Loucy (cell line): ENCODE measurements around the gene ANO8.

ENCODE experiments used
- CTCF ChIP-seq: fragments of 200-600 bp; sonication (generic); conservative IDR thresholded peaks from 2 replicates; pipeline ENCODE4 v1.5.1; 2014; ENCODE audit warnings: mild to moderate bottlenecking, antibody characterized with exemption, low read length
- EZH2phosphoT487 ChIP-seq: fragments of 200-600 bp; IDR thresholded peaks from 2 replicates; pipeline ENCODE4 v1.6.1; 2018; ENCODE audit warnings: antibody characterized with exemption, mild to moderate bottlenecking, moderate library complexity, borderline replicate concordance

GRCh38 chr19:17380426-17381138 lies 45.9 kb upstream of the ANO8 start:
- TF ChIP-seq CTCF (no peak), EZH2phosphoT487 (no peak)
